Neural cell (in vitro differentiated cells): Measurements from ENCODE around the gene POU2F3. TPM values are rescaled to one million over a fixed set of nuclear protein-coding genes. Genes with fewer than 3 reads are reported as not detected.

Experiments used
- H2AFZ ChIP-seq: fragments of 200-600, 300-800 bp; sonication (generic), shearing (Covaris generic); 2 replicates; pipeline ENCODE4 v1.6.0; 2014; ENCODE audit warnings: low read depth, mild to moderate bottlenecking, antibody characterized with exemption, low read length, moderate library complexity
- H3F3A ChIP-seq: fragments of 200-600 bp; shearing (Covaris generic); 2 replicates; pipeline ENCODE4 v1.6.1; 2016; ENCODE audit warnings: mild to moderate bottlenecking, moderate library complexity, mixed read lengths, antibody characterized with exemption, low read length; ENCODE audit not compliant: insufficient read depth, poor library complexity, severe bottlenecking
- H3K27ac ChIP-seq: fragments of 200-600, 300-800 bp; sonication (generic), shearing (Covaris generic); 2 replicates; pipeline ENCODE4 v1.5.1; 2014; ENCODE audit warnings: mild to moderate bottlenecking, low read length, moderate library complexity
- H3K27me3 ChIP-seq: fragments of 300-800, 200-600 bp; sonication (generic), shearing (Covaris generic); 2 replicates; pipeline ENCODE4 v1.6.0; 2014; ENCODE audit warnings: mild to moderate bottlenecking, low read depth, low read length, moderate library complexity; ENCODE audit not compliant: insufficient read depth
- H3K36me3 ChIP-seq: fragments of 300-800, 200-600 bp; sonication (generic), shearing (Covaris generic); 2 replicates; pipeline ENCODE4 v1.5.1; 2014; ENCODE audit warnings: mild to moderate bottlenecking, antibody characterized with exemption, low read length, moderate library complexity; ENCODE audit not compliant: insufficient read depth
- H3K4me2 ChIP-seq: fragments of 300-800, 200-600 bp; sonication (generic), shearing (Covaris generic); 2 replicates; pipeline ENCODE4 v1.6.0; 2014; ENCODE audit warnings: mild to moderate bottlenecking, low read length
- H3K4me3 ChIP-seq: fragments of 300-800, 200-600 bp; sonication (generic), shearing (Covaris generic); 2 replicates; pipeline ENCODE4 v1.5.1; 2014; ENCODE audit warnings: mild to moderate bottlenecking, low read length, moderate library complexity
- H3K79me2 ChIP-seq: fragments of 200-600 bp; shearing (Covaris generic); replicated peaks from 2 replicates; pipeline ENCODE4 v1.6.0; 2014; ENCODE audit warnings: mild to moderate bottlenecking, low read length, moderate library complexity; ENCODE audit not compliant: insufficient read depth
- H3K9ac ChIP-seq: fragments of 300-800, 200-600 bp; sonication (generic), shearing (Covaris generic); 2 replicates; pipeline ENCODE4 v1.6.1; 2016; ENCODE audit warnings: mild to moderate bottlenecking, low read length, mixed read lengths
- H3K9me2 ChIP-seq: fragments of 200-600 bp; shearing (Covaris generic); 2 replicates; pipeline ENCODE4 v1.6.1; 2016; ENCODE audit warnings: mild to moderate bottlenecking, low read length, mixed read lengths; ENCODE audit not compliant: insufficient read depth
- H3K9me3 ChIP-seq: fragments of 200-600, 300-800 bp; sonication (generic), shearing (Covaris generic); 2 replicates; pipeline ENCODE4 v1.6.1; 2016; ENCODE audit warnings: mild to moderate bottlenecking, mixed run types, low read length, moderate library complexity, mixed read lengths
- H4K20me1 ChIP-seq: fragments of 200-600 bp; shearing (Covaris generic); 2 replicates; pipeline ENCODE4 v1.6.1; 2016; ENCODE audit warnings: mild to moderate bottlenecking, mixed run types; ENCODE audit not compliant: insufficient read depth
- CTCF ChIP-seq: fragments of 450-650 bp; IDR thresholded peaks from 2 replicates; pipeline ENCODE4 v1.5.1; 2014; ENCODE audit warnings: antibody characterized with exemption, mild to moderate bottlenecking, moderate library complexity; ENCODE audit not compliant: poor library complexity, severe bottlenecking
- EP300 ChIP-seq: fragments of 450-650 bp; conservative IDR thresholded peaks from 2 replicates; pipeline ENCODE4 v1.6.1; 2014; ENCODE audit warnings: antibody characterized with exemption, mild to moderate bottlenecking, moderate library complexity; ENCODE audit not compliant: poor library complexity, severe bottlenecking
- EZH2 ChIP-seq: fragments of 200-600, 300-800 bp; shearing (Covaris generic), sonication (generic); IDR thresholded peaks from 2 replicates; pipeline ENCODE4 v1.6.1; 2014; ENCODE audit warnings: antibody characterized with exemption, low read length, borderline replicate concordance, mild to moderate bottlenecking; ENCODE audit not compliant: insufficient read depth, poor library complexity, severe bottlenecking
- MXI1 ChIP-seq: fragments of 450-650 bp; conservative IDR thresholded peaks from 2 replicates; pipeline ENCODE4 v1.6.1; 2014; ENCODE audit warnings: antibody characterized with exemption, mild to moderate bottlenecking; ENCODE audit not compliant: poor library complexity, severe bottlenecking
- POLR2AphosphoS5 ChIP-seq: IDR thresholded peaks from 2 replicates; pipeline ENCODE4 v1.6.1; 2012
- RAD21 ChIP-seq: fragments of 450-650 bp; conservative IDR thresholded peaks from 2 replicates; pipeline ENCODE4 v1.6.1; 2014; ENCODE audit warnings: antibody characterized with exemption, mild to moderate bottlenecking, moderate library complexity
- REST ChIP-seq: IDR thresholded peaks from 2 replicates; pipeline ENCODE4 v1.6.1; 2012; ENCODE audit warnings: borderline replicate concordance
- SMC3 ChIP-seq: fragments of 450-650 bp; conservative IDR thresholded peaks from 2 replicates; pipeline ENCODE4 v1.6.1; 2014; ENCODE audit warnings: antibody characterized with exemption, mild to moderate bottlenecking, moderate library complexity; ENCODE audit not compliant: poor library complexity
- TAF1 ChIP-seq: IDR thresholded peaks from 2 replicates; pipeline ENCODE4 v1.6.1; 2012; ENCODE audit warnings: low read depth
- polyA plus RNA-seq: library from polyadenylated mRNA; depleted of rRNA; stranded (reverse); fragments of >200 nt; gene quantifications from 2 replicates; pipeline ENCODE4 v1.2.3, GENCODE V29; 2014

Gene POU2F3
- polyA plus RNA-seq, 1 donor from 2014 or later: not detected

- H3K9ac ChIP-seq: no peak overlapping the region
- no peak for TF ChIP-seq REST
- TF ChIP-seq TAF1: no peak
- TF ChIP-seq MXI1: no peak
- no peak for TF ChIP-seq SMC3
- TF ChIP-seq POLR2AphosphoS5: no peak
- TF ChIP-seq CTCF: no peak
- TF ChIP-seq EZH2: no peak
- no peak for TF ChIP-seq EP300
- TF ChIP-seq RAD21: no peak
- H2AFZ ChIP-seq: no peak overlapping the region
- H3K4me3 ChIP-seq: no peak overlapping the region
- no peaks in the 10 kb centered on the region for H3K36me3 ChIP-seq
- peaks cover 6% of the 10 kb centered on the region for H3K79me2 ChIP-seq
- no peaks in the 10 kb centered on the region for H3K9me2 ChIP-seq
- no peak overlapping the region for H3K4me2 ChIP-seq
- no peaks in the 10 kb centered on the region for H3K9me3 ChIP-seq
- no peaks in the 10 kb centered on the region for H3K27me3 ChIP-seq
- no peaks in the 10 kb centered on the region for H4K20me1 ChIP-seq
- no peak overlapping the region for H3K27ac ChIP-seq
- no peaks in the 10 kb centered on the region for H3F3A ChIP-seq
Observed at GRCh38 chr11:120330045-120330444, 90.1 kb downstream of the POU2F3 start.

- no peaks in the 10 kb centered on the region for H3K9me2 ChIP-seq
- no peaks in the 10 kb centered on the region for H3K36me3 ChIP-seq
- peaks cover 6% of the 10 kb centered on the region for H3K79me2 ChIP-seq
- no peaks in the 10 kb centered on the region for H3K9me3 ChIP-seq
- TF ChIP-seq SMC3 (no peak), MXI1 (no peak), POLR2AphosphoS5 (no peak), EZH2 (no peak), RAD21 (no peak), TAF1 (no peak), EP300 (no peak), REST (no peak), CTCF (no peak)
- H2AFZ ChIP-seq: no peak overlapping the region
- no peak overlapping the region for H3K27ac ChIP-seq
- no peaks in the 10 kb centered on the region for H4K20me1 ChIP-seq
- no peak overlapping the region for H3K9ac ChIP-seq
- H3F3A ChIP-seq: no peaks in the 10 kb centered on the region
- H3K4me2 ChIP-seq: no peak overlapping the region
- H3K27me3 ChIP-seq: no peaks in the 10 kb centered on the region
- no peak overlapping the region for H3K4me3 ChIP-seq
Observed at GRCh38 chr11:120331301-120331996, 91.5 kb downstream of the POU2F3 start.
